Esophagus squamous epithelium (tissue), 4 donors: ENCODE measurements around the gene MRPL24.

Experiments
- CTCF ChIP-seq, 6 experiments: fragments of 450-650 bp in 4 of 6; fragments of 200-600 bp in 2 of 6; sonication (generic) in 2 of 6; IDR thresholded peaks; one replicate each; pipeline ENCODE4 v1.5.1; 2016 to 2019; ENCODE audit warnings: antibody characterized with exemption in 6 of 6, mild to moderate bottlenecking in 4 of 6, moderate library complexity in 4 of 6
- POLR2A ChIP-seq, 4 donors: fragments of 450-650 bp; IDR thresholded peaks; one replicate each; pipeline ENCODE4 v1.6.1; 2017; ENCODE audit warnings: antibody characterized with exemption in 4 of 4, mild to moderate bottlenecking in 4 of 4, moderate library complexity in 3 of 4

- no peak for TF ChIP-seq CTCF (IDR thresholded peaks at IDR 0.05)
- no peak for TF ChIP-seq POLR2A (IDR thresholded peaks at IDR 0.05)
Measured at GRCh38 chr1:156768610-156769295, 27.9 kb upstream of the MRPL24 start.
